K562 (cell line): ENCODE results near the gene PCGF6. TPM values are rescaled to one million over a fixed set of nuclear protein-coding genes. Genes with fewer than 3 reads are reported as not detected.

Source experiments
- GTF2E2 ChIP-seq: fragments of 200-800 bp; sonication (Bioruptor generic); IDR thresholded peaks from 2 replicates; pipeline ENCODE4 v1.6.1; 2016; ENCODE audit warnings: missing genetic modification characterization, missing compliant biosample characterization
- HDAC3 ChIP-seq: fragments of 450-650 bp; IDR thresholded peaks from 2 replicates; pipeline ENCODE4 v1.6.1; 2018; ENCODE audit warnings: borderline replicate concordance, mild to moderate bottlenecking, moderate library complexity; ENCODE audit not compliant: partially characterized antibody
- JUN ChIP-seq, 2 experiments: sonication (generic) in 1 of 2; formaldehyde crosslinking in 1 of 2; IDR thresholded peaks; 2 replicates each; pipeline versions ENCODE4 v1.6.1 to v1.8.0; 2012 to 2022; ENCODE audit warnings: borderline replicate concordance in 2 of 2, mild to moderate bottlenecking in 2 of 2, improper control_type of control experiment in 1 of 2, low read depth in 1 of 2, low read length in 1 of 2, missing genetic modification reagents in 1 of 2
- MAFK ChIP-seq: IDR thresholded peaks from 2 replicates; pipeline ENCODE4 v1.6.1; 2011; ENCODE audit warnings: low read length, improper control_type of control experiment
- NELFE ChIP-seq: IDR thresholded peaks from 2 replicates; pipeline ENCODE4 v1.6.1; 2011; ENCODE audit warnings: mild to moderate bottlenecking; ENCODE audit not compliant: insufficient read depth, insufficient read length
- NFE2 ChIP-seq: IDR thresholded peaks from 2 replicates; pipeline ENCODE4 v1.6.1; 2014; ENCODE audit warnings: antibody characterized with exemption, low read depth
- SMARCE1 ChIP-seq: fragments of 450-650 bp; IDR thresholded peaks from 2 replicates; pipeline ENCODE4 v1.7.1; 2016; ENCODE audit warnings: mild to moderate bottlenecking
- THRA ChIP-seq: fragments of 450-650 bp; IDR thresholded peaks from 2 replicates; pipeline ENCODE4 v1.6.1; 2017; ENCODE audit warnings: mild to moderate bottlenecking, moderate library complexity
- ZNF24 ChIP-seq: fragments of 450-650 bp; IDR thresholded peaks from 2 replicates; pipeline ENCODE4 v1.6.1; 2016
- polyA plus RNA-seq, 8 experiments: library from polyadenylated mRNA; depleted of rRNA in 4 of 8; stranded (reverse) in 5 of 8; unstranded in 3 of 8; fragments of >200 nt; fragmentation: Nextera tagmentation in 2 of 8; fragmentation: Illumina TruSeq in 1 of 8; extraction: Ambion mirVana in 2 of 8; extraction: Trizol in 1 of 8; gene quantifications; 2 replicates each; pipeline versions ENCODE4 v1.2.1 to v1.2.3, GENCODE V29; 2011 to 2014; ENCODE audit warnings: inconsistent platforms in 1 of 8, missing spikeins in 1 of 8
- total RNA-seq, 7 experiments: library from RNA; depleted of rRNA in 6 of 7; stranded (reverse); fragments of >200 nt in 6 of 7; fragmentation: Illumina TruSeq in 2 of 7; extraction: Trizol in 2 of 7; gene quantifications; 2 replicates each; pipeline versions ENCODE4 v1.2.1 to v1.2.3, GENCODE V29; 2011 to 2021; ENCODE audit warnings: low replicate concordance in 1 of 7
- TF ChIP-seq, protein P1 (sequence below), 2 experiments: fragments of 450-650 bp in 1 of 2; sonication (generic) in 1 of 2; formaldehyde crosslinking in 1 of 2; IDR thresholded peaks in 1 of 2; conservative IDR thresholded peaks in 1 of 2; 2 replicates each; pipeline versions ENCODE4 v1.6.1 to v1.8.1; 2016 to 2023; ENCODE audit warnings: mild to moderate bottlenecking in 2 of 2, moderate library complexity in 2 of 2, inconsistent platforms in 1 of 2, missing genetic modification reagents in 1 of 2

The PCGF6 gene
- total and polyA plus RNA-seq, 9 of the 15 experiments (the other 6 are each of a cell fraction or from before 2014, with no cell fraction given): 8.4 to 24.6 (median 20.6) TPM

DNA sequence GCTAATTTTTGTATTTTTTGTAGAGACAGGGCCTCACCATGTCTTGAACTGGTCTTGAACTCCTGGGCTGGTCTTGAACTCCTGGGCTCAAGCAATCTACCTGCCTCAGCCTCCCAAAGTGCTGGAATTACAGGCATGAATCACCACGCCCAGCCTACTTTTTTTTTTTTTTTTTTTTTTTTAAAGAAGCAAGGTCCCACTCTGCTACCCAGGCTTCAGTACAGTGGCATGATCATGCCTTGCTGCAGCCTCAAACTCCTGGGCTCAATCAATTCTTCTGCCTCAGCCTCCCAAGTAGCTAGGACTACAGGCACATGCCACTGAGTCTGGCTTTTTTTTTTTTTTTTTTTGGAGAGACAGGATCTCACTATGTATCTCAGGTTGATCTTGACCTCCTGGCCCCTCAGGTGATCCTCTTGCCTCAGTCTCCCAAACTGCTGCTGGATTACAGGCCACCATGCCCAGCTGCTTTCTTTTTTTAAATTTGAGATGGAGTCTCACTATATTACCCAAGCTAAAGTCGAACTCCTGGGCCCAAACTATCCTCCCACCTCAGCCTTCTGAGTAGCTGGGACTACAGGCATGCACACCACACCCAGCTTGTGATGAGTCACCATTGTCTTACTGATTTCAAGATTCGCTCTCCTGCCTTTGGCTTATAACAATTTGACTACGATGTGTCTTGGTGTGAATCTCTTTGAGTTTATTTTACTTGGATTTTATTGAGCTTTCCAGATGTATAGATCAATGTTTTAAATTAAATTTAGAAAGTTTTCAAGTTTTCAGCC, 96.2 kb downstream of the PCGF6 start (continued):
- TF ChIP-seq THRA: no peak
- no peak for TF ChIP-seq ZNF24
- TF ChIP-seq SMARCE1: peak; percentile 46; the same call in 1 of the 2 replicates
- peak; percentile 46; the same call in 1 of the 2 replicates for TF ChIP-seq MAFK
- TF ChIP-seq HDAC3: no peak
- peak; percentile 74 for TF ChIP-seq JUN (IDR thresholded peaks at IDR 0.05; ENCODE audit: borderline replicate concordance, low read depth, low read length)
- TF ChIP-seq JUN (CRISPR knock-in tag; IDR thresholded peaks at IDR 0.05; ENCODE audit: borderline replicate concordance): no peak
- TF ChIP-seq NELFE: no peak
- TF ChIP-seq, protein P1, sequence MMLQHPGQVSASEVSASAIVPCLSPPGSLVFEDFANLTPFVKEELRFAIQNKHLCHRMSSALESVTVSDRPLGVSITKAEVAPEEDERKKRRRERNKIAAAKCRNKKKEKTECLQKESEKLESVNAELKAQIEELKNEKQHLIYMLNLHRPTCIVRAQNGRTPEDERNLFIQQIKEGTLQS (IDR thresholded peaks at IDR 0.05): peak; percentile 94
- TF ChIP-seq, protein P1 (CRISPR knock-in tag; conservative IDR thresholded peaks at IDR 0.05): no peak
- peak; percentile 64 for TF ChIP-seq NFE2
- TF ChIP-seq GTF2E2 (tag): no peak
- TF ChIP-seq, all 486 proteins: peak for 13
